Activated CD4-positive, alpha-beta T cell treated with anti-CD3 and anti-CD28 coated beads for 24 hours (primary cell): Measurements from ENCODE around the gene MYH11.
"Not testable (repeated sequence)": the region's sequence is repeated elsewhere in the genome, so short reads cannot be mapped to it uniquely, and the experiment has no call there.

Source experiments
- DNase-seq, 2 donors: peaks; one replicate each; pipeline ENCODE4 v3.0.0-alpha.2; 2020; ENCODE audit warnings: low read depth in 2 of 2

MYH11 gene

GRCh38 chr16:15752717-15753488 lies 103.9 kb downstream of the MYH11 start:
- DNase-seq, result no peak

GRCh38 chr16:15751940-15752339 lies 104.9 kb downstream of the MYH11 start:
- DNase-seq, result no peak

GRCh38 chr16:15749985-15750384 lies 106.8 kb downstream of the MYH11 start:
- no peak for DNase-seq

GRCh38 chr16:15749371-15749770 lies 107.5 kb downstream of the MYH11 start:
- DNase-seq, result no peak

- DNase-seq, result no peak
These were observed 108.2 kb downstream of the MYH11 start for GRCh38 chr16:15748654-15749053.

- no peak for DNase-seq
These were observed 108.9 kb downstream of the MYH11 start for GRCh38 chr16:15747937-15748336.

- no peak for DNase-seq
These were observed 110.5 kb downstream of the MYH11 start for GRCh38 chr16:15746332-15746731.

GRCh38 chr16:15743657-15744056 lies 113.2 kb downstream of the MYH11 start:
- no peak for DNase-seq

- DNase-seq, result no peak
These were observed 114.1 kb downstream of the MYH11 start for GRCh38 chr16:15742716-15743115.

GRCh38 chr16:15741207-15741871 lies 115.5 kb downstream of the MYH11 start:
- no peak for DNase-seq

GRCh38 chr16:15739950-15740349 lies 116.9 kb downstream of the MYH11 start:
- no peak for DNase-seq

GRCh38 chr16:15739464-15739863 lies 117.4 kb downstream of the MYH11 start:
- no peak for DNase-seq

- DNase-seq, result no peak
These were observed 119.6 kb downstream of the MYH11 start for GRCh38 chr16:15737140-15737644.

GRCh38 chr16:15736529-15736928 lies 120.3 kb downstream of the MYH11 start:
- DNase-seq, result no peak

GRCh38 chr16:15735610-15736009 lies 121.2 kb downstream of the MYH11 start:
- DNase-seq, result no peak

- no peak for DNase-seq
These were observed 124.4 kb downstream of the MYH11 start for GRCh38 chr16:15732416-15732815.

GRCh38 chr16:15729152-15729551 lies 127.7 kb downstream of the MYH11 start:
- DNase-seq, result no peak

- not testable (repeated sequence) for DNase-seq
These were observed 129.1 kb downstream of the MYH11 start for GRCh38 chr16:15727697-15728096.

- DNase-seq, result no peak
These were observed 130.1 kb downstream of the MYH11 start for GRCh38 chr16:15726715-15727114.

- no peak for DNase-seq
These were observed 131.1 kb downstream of the MYH11 start for GRCh38 chr16:15725641-15726240.

- DNase-seq, result no peak
These were observed 133.0 kb downstream of the MYH11 start for GRCh38 chr16:15723808-15724207.

- no peak for DNase-seq
These were observed 135.8 kb downstream of the MYH11 start for GRCh38 chr16:15721018-15721417.
